Muscle layer of duodenum (tissue), 2 donors: ENCODE measurements around the gene LAMP1.

Source experiments
- H3K27ac ChIP-seq: one replicate; pipeline ENCODE4 v1.7.0; 2013; ENCODE audit warnings: mild to moderate bottlenecking, low read length
- H3K27me3 ChIP-seq: one replicate; pipeline ENCODE4 v1.7.0; 2013; ENCODE audit warnings: low read depth, mild to moderate bottlenecking, control low read depth, low read length
- H3K36me3 ChIP-seq, 2 donors: one replicate each; pipeline ENCODE4 v1.7.0; 2013; ENCODE audit warnings: low read length in 2 of 2, control low read depth in 1 of 2, mild to moderate bottlenecking in 1 of 2; ENCODE audit not compliant: insufficient read depth in 2 of 2, control insufficient read depth in 1 of 2
- H3K4me1 ChIP-seq, 2 donors: one replicate each; pipeline ENCODE4 v1.7.0; 2013; ENCODE audit warnings: low read length in 2 of 2, mild to moderate bottlenecking in 2 of 2, control low read depth in 1 of 2, moderate library complexity in 1 of 2; ENCODE audit not compliant: insufficient read depth in 2 of 2, control insufficient read depth in 1 of 2
- H3K4me3 ChIP-seq, 2 donors: one replicate each; pipeline ENCODE4 v1.7.0; 2013; ENCODE audit warnings: low read length in 2 of 2, low read depth in 1 of 2, mild to moderate bottlenecking in 1 of 2
- H3K9me3 ChIP-seq, 2 donors: one replicate each; pipeline ENCODE4 v1.7.0; 2013; ENCODE audit warnings: low read length in 2 of 2, control low read depth in 1 of 2, mild to moderate bottlenecking in 1 of 2; ENCODE audit not compliant: control insufficient read depth in 1 of 2
- donor health status: healthy.

Gene LAMP1

GRCh38 chr13:113318956-113319355 lies 21.9 kb downstream of the LAMP1 start:
- H3K4me3 ChIP-seq: no peak overlapping the region
- H3K4me1 ChIP-seq: peaks cover 0 to 3% of the 10 kb centered on the region in 2 donors
- no peaks in the 10 kb centered on the region for H3K27me3 ChIP-seq
- no peak overlapping the region for H3K27ac ChIP-seq
- H3K36me3 ChIP-seq: peaks cover 37 to 71% of the 10 kb centered on the region in 2 donors
- no peaks in the 10 kb centered on the region for H3K9me3 ChIP-seq

- Histone ChIP-seq H3K36me3 (peaks cover 40 to 75% of the 10 kb centered on the region in 2 donors), H3K27me3 (no peaks in the 10 kb centered on the region), H3K4me1 (peaks cover 0 to 3% of the 10 kb centered on the region in 2 donors), H3K4me3 (no peak overlapping the region), H3K9me3 (no peaks in the 10 kb centered on the region), H3K27ac (no peak overlapping the region)
These were observed 22.3 kb downstream of the LAMP1 start for GRCh38 chr13:113319371-113319770.

- Histone ChIP-seq H3K4me1 (peaks cover 0 to 3% of the 10 kb centered on the region in 2 donors), H3K4me3 (no peak overlapping the region), H3K27ac (no peak overlapping the region), H3K36me3 (peaks cover 40 to 79% of the 10 kb centered on the region in 2 donors), H3K9me3 (no peaks in the 10 kb centered on the region), H3K27me3 (no peaks in the 10 kb centered on the region)
These were observed 23.3 kb downstream of the LAMP1 start for GRCh38 chr13:113320226-113320875.

- peaks cover 40 to 81% of the 10 kb centered on the region in 2 donors for H3K36me3 ChIP-seq
- no peak overlapping the region for H3K4me3 ChIP-seq
- peaks cover 0 to 3% of the 10 kb centered on the region in 2 donors for H3K4me1 ChIP-seq
- H3K9me3 ChIP-seq: no peaks in the 10 kb centered on the region
- H3K27me3 ChIP-seq: no peaks in the 10 kb centered on the region
- H3K27ac ChIP-seq: no peak overlapping the region
These were observed 24.5 kb downstream of the LAMP1 start for GRCh38 chr13:113321546-113321945.

GRCh38 chr13:113322043-113322461 lies 25.0 kb downstream of the LAMP1 start:
- Histone ChIP-seq H3K36me3 (peaks cover 39 to 77% of the 10 kb centered on the region in 2 donors), H3K9me3 (no peaks in the 10 kb centered on the region), H3K27me3 (no peaks in the 10 kb centered on the region), H3K27ac (no peak overlapping the region), H3K4me3 (no peak overlapping the region), H3K4me1 (peaks cover 0 to 3% of the 10 kb centered on the region in 2 donors)

GRCh38 chr13:113322890-113323651 lies 26.0 kb downstream of the LAMP1 start:
- Histone ChIP-seq H3K36me3 (peaks cover 37 to 67% of the 10 kb centered on the region in 2 donors), H3K27me3 (no peaks in the 10 kb centered on the region), H3K4me3 (no peak overlapping the region), H3K9me3 (no peaks in the 10 kb centered on the region), H3K27ac (no peak overlapping the region), H3K4me1 (peaks cover 0 to 3% of the 10 kb centered on the region in 2 donors)

GRCh38 chr13:113323869-113324268 lies 26.8 kb downstream of the LAMP1 start:
- Histone ChIP-seq H3K4me1 (peaks cover 0 to 3% of the 10 kb centered on the region in 2 donors), H3K27ac (no peak overlapping the region), H3K36me3 (peaks cover 36 to 59% of the 10 kb centered on the region in 2 donors), H3K4me3 (no peak overlapping the region), H3K27me3 (no peaks in the 10 kb centered on the region), H3K9me3 (no peaks in the 10 kb centered on the region)

- Histone ChIP-seq H3K4me1 (peaks cover 0 to 3% of the 10 kb centered on the region in 2 donors), H3K9me3 (no peaks in the 10 kb centered on the region), H3K27me3 (no peaks in the 10 kb centered on the region), H3K4me3 (no peak overlapping the region), H3K27ac (no peak overlapping the region), H3K36me3 (peaks cover 30 to 53% of the 10 kb centered on the region in 2 donors)
These were observed 27.4 kb downstream of the LAMP1 start for GRCh38 chr13:113324398-113324797.

- H3K36me3 ChIP-seq: peaks cover 22 to 39% of the 10 kb centered on the region in 2 donors
- no peak overlapping the region for H3K27ac ChIP-seq
- H3K4me3 ChIP-seq: no peak overlapping the region
- no peaks in the 10 kb centered on the region for H3K27me3 ChIP-seq
- H3K9me3 ChIP-seq: no peaks in the 10 kb centered on the region
- H3K4me1 ChIP-seq: peaks cover 0 to 3% of the 10 kb centered on the region in 2 donors
These were observed 28.7 kb downstream of the LAMP1 start for GRCh38 chr13:113325779-113326178.

GRCh38 chr13:113327391-113327765 lies 30.3 kb downstream of the LAMP1 start:
- no peak overlapping the region for H3K4me3 ChIP-seq
- peaks cover 11 to 23% of the 10 kb centered on the region in 2 donors for H3K36me3 ChIP-seq
- H3K27ac ChIP-seq: no peak overlapping the region
- H3K27me3 ChIP-seq: no peaks in the 10 kb centered on the region
- no peaks in the 10 kb centered on the region for H3K9me3 ChIP-seq
- no peaks in the 10 kb centered on the region for H3K4me1 ChIP-seq

GRCh38 chr13:113327766-113328471 lies 30.9 kb downstream of the LAMP1 start:
- no peak overlapping the region for H3K4me3 ChIP-seq
- no peaks in the 10 kb centered on the region for H3K27me3 ChIP-seq
- no peaks in the 10 kb centered on the region for H3K9me3 ChIP-seq
- H3K36me3 ChIP-seq: peaks cover 11 to 20% of the 10 kb centered on the region in 2 donors
- no peak overlapping the region for H3K27ac ChIP-seq
- H3K4me1 ChIP-seq: no peaks in the 10 kb centered on the region
